Stimulated activated CD4-positive, alpha-beta T cell treated with anti-CD3 and anti-CD28 coated beads, TNF-alpha, amount 100 ng/mL, for 24 hours (primary cell): ENCODE data around the gene COL18A1.

Source experiments
- DNase-seq, 3 experiments: peaks; one replicate each; pipeline ENCODE4 v3.0.0-alpha.2; 2020; ENCODE audit warnings: low read depth in 3 of 3

COL18A1 gene

GRCh38 chr21:45506241-45506817, 101.4 kb downstream of the COL18A1 start:
- DNase-seq: no peak

GRCh38 chr21:45506836-45507522, 102.0 kb downstream of the COL18A1 start:
- no peak for DNase-seq

DNA sequence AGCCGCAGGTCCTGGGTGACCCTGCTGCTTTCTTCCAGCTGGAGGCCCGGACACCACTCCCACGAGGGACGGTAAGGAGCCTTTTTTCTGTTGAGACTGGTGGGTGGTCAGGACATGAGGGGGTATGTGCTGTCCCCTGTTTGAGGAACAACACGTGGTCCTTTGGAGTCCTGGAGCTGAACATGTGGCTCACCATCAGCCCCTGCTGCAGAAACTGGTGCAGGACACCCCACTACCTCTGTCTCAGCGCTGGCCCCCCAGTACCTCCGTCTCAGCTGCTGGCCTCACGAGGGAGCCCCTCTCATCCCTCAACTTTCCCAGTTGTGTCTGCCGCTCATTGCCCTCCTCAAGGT, 102.5 kb downstream of the COL18A1 start:
- DNase-seq: no peak

GRCh38 chr21:45507888-45508508, 103.0 kb downstream of the COL18A1 start:
- no peak for DNase-seq

DNA sequence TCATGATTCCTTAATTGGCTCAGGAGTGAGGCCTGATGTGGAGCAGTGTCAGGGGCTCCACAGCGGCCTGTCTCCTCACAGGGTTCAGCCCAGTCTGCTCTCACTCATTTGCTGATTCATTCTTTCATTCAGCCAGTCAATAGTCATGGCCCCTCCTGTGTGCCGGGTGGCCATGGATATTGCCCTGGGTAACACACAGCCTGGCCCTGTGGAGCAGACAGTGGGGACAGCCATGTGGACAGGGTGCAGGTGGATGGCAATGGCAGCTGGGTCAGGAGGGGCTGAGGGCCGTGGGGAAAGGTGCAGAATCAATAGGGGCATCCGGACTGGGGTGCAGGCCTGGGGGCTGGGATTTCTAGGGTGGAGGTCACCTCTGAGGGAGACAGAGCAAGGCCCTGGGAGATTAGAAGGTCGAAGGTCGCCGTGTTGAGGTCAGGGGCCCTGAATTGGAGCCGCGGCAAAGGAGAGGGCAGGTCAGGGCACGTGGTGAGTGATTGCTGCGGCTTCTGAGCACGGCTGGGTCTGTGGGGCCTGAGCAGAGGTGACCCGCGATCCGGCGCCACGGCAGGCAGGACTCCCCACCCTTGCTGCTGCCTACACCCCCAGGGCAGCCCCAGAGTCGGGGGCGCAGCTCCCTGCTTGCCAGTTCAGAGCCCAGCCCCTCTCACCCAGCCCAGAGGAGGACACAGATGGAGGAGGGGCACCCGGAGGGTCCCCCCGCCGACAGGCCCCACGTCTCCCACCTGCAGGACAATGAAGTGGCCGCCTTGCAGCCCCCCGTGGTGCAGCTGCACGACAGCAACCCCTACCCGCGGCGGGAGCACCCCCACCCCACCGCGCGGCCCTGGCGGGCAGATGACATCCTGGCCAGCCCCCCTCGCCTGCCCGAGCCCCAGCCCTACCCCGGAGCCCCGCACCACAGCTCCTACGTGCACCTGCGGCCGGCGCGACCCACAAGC, 103.9 kb downstream of the COL18A1 start:
- DNase-seq: no peak

- no peak for DNase-seq
Observed at GRCh38 chr21:45509566-45510465, 104.9 kb downstream of the COL18A1 start.

DNA sequence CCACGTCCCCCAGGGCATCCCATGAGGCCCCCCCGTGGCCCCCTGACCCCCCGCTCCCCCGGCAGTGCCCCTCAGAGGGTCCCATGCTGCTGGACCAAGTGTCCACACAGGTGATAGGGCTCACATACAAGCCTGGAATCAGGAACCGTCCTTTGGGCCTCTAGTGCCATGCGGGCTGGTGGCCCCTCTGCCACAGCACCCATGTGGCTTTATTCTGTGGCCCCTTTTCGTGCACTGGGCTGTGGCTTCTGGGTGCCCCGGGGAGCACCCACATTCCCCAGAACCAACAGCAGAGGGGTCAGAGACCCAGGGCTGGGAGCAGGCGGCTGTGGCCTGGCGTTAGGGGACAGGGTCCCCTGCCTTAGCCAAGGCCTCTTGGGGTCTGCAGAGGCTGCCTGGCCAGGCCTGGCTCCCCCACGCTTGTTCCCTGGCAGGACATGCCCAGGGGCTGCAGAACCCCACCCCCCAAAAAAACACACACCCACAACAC, 105.5 kb downstream of the COL18A1 start:
- DNase-seq: no peak

DNA sequence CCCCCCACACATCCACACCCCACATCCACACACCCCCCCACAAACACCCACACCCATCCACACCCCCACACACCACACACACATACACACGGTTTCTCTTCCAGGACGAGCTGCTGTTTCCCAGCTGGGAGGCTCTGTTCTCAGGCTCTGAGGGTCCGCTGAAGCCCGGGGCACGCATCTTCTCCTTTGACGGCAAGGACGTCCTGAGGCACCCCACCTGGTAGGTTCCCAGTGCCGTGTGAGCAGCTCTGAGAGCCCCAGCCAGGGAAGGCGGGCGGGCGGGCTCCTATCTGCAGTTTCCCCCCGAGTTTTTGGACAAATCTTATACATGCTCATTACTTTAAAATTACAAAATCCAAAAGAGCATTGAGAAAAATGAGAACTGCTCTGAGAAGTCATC, 106.0 kb downstream of the COL18A1 start:
- no peak for DNase-seq

- DNase-seq: no peak
Observed at GRCh38 chr21:45511661-45512431, 106.9 kb downstream of the COL18A1 start.

- DNase-seq: no peak
Observed at GRCh38 chr21:45512626-45513002, 107.6 kb downstream of the COL18A1 start.

- no peak for DNase-seq
Observed at GRCh38 chr21:45513003-45513717, 108.2 kb downstream of the COL18A1 start.

DNA sequence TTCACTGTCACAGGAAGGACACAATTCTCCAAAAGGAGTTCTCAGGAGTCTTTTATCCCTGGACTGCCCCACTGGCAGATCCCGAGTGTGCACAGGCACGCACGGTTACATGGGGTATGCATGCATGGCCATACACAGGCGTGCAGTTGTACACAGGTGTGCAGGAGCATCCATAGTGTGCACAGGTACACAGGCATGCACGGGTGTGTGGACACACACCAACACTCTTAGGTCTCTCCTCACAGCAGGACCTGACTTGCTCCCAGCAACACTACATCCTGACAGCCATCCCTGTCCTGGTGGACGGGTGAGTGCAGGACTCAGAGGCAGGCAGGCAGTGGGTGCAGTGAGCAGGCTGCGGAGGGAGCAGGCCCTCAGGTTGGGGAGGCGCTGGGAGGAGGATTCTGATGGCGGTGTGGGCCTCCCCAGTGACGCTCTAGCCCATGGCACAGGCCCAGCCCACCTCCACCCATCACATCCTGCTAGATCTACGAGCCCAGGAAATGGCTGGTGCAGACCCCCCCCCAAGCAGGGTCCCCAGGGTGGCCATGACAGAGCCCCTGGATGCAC, 108.9 kb downstream of the COL18A1 start:
- DNase-seq: no peak

DNA sequence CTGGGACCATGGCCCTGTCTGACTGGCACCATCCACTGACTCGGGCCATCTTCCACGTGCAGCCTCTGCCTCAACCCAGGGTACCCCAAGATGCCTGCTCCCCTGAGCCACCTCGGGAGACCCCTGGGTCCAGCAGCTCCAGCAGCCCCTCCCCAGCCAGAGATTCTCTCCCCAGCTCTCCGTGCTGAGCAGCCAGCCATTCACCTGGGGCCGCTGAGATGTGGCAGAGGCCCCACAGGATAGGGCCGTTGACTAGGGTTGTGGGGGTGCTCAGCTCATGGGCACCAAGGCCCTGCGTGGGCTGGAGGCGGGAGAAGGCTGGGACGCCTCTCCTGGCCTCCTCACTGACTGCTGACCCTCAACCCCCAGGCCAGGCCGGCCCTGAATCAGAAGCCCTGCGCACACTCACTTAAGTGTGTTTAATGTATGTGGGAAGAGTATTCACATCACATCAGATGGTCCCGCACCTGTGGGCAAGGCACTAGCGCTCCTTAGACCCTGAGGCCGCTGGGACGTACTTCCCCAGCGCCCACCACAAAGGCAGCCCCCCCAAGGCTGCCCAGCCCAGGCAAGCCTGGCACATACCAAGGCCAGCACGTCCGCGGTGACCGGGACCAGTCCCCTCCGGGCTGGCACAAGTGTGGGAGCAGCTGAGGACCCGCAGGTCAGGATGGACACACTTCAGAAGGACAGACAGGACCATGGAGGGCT, 109.5 kb downstream of the COL18A1 start:
- DNase-seq: no peak

DNA sequence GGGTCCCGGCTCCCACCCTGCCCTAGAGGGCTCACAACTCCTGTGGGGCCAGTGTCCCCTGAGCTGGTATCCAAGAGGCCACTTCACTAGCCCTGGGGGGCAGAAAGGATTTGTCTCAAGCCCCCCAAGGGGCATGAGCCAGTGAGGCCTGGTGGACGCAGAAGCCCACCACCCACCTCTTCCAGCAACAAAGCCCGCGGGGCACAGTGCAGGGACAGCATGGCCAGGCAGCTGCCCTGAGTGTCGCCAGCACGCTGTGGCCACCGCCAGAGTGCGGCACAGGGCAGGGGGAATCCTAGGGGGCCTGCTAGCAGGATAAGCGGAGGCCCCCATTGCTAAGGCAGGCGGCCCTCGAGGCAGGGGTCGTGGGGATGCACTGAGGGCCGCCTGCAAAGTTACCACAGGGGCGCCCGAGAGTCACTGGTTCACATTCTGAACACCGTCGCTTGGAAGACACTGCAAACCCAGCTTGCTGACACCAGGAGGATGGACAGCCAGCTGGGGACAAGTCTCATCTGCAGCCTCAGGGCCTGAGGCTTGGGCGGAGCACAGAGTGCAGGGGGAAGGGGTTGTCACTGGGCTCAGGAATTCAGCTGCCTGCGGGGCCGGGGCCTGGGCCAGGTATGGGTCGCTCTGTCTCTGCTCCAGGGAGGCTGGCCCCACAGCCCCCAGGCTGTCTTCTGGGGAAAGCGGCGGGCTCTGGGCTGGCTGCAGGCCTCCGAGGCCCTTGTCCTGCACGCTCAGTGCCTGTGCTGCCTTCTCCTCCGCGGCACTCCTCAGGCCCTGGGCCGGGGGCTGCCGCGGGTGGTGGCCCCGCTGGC, 110.5 kb downstream of the COL18A1 start:
- DNase-seq: no peak

GRCh38 chr21:45516071-45516670, 111.2 kb downstream of the COL18A1 start:
- DNase-seq: no peak

DNA sequence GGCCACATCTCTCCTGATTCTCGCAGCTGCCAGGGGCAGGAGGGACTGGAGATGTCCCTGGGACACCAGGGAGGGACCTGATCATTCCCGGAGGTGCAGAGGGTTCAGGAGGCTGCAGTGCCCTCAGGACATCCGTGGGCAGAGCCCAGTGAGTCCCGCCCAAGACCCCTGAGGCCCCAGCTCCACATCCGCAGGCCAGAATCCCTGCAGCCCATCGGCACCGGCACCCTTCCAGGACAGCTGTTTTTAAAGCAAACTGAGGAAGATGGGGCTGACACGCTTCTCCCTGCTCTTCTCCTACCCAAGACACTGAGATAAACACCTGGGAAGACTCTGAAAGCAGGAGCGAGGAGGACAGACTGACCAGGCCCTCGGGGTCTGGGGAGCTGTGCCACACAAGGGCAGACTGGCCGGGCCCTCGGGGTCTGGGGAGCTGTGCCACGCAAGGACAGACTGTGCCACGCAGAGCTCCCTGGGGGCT, 111.7 kb downstream of the COL18A1 start:
- no peak for DNase-seq
